ENCODE data around the gene TTC38.

The TTC38 gene

GRCh38 chr22:46329616-46330015 is 61.8 kb downstream of the TTC38 start:
- DNase-seq (ENCODE audit: low spot score) = no peak

GRCh38 chr22:46330426-46330825 is 62.6 kb downstream of the TTC38 start:
- no peak for DNase-seq (ENCODE audit: low spot score)

- DNase-seq (ENCODE audit: low spot score) = no peak
Measured at GRCh38 chr22:46331496-46331895, 63.7 kb downstream of the TTC38 start.

GRCh38 chr22:46335201-46336118 is 67.7 kb downstream of the TTC38 start, which contains the start of gene TRMU:
TRMU (plus strand) TSS chr22:46335714; CDS start chr22:46335765, 51 bp downstream.
- peak; percentile 87 for DNase-seq (ENCODE audit: low spot score)

GRCh38 chr22:46336119-46337078 is 68.6 kb downstream of the TTC38 start:
- no peak for DNase-seq (ENCODE audit: low spot score)

- DNase-seq (ENCODE audit: low spot score) = no peak
Measured at GRCh38 chr22:46337870-46338269, 70.1 kb downstream of the TTC38 start.

- DNase-seq (ENCODE audit: low spot score) = no peak
Measured at GRCh38 chr22:46338636-46339035, 70.8 kb downstream of the TTC38 start.

DNA sequence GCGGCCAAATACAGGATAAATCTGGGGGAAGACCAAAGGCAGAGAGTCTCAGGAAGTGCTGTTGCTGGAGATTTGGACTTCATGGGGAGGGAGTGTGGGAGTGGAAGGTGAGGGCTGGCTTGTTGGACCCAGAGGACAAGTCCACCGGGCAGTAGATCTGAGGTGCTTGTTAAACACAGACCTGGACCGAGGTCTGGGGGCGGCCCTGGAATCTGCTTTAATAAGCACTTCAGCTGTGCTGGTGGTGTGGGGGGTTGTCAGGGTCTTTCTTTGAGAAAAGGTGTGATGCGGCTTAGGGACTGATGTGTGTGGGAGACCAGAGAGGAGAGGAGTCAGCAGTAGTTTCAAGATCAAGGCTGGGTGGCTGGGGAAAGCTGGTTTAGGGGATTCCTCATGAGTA is 72.1 kb downstream of the TTC38 start:
- DNase-seq (ENCODE audit: low spot score) = no peak

DNA sequence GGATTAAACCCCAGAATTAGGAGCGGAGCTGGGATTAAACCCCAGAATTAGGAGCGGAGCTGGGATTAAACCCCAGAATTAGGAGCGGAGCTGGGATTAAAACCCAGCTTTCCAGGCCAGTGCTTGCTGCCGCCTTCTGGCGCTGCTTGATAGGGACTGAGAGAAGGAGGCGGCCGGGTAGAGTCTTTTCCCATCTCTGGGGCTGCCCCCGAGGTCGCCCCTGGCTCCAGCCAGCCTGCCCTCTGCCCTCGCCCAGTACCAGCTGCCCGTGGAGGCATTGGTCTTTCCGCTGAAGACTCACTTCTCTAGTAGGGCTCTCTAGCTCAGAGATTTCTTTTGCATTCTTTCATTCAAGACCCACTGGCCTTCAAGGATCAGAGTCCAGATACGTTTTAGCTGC is 72.9 kb downstream of the TTC38 start:
- no peak for DNase-seq (ENCODE audit: low spot score)

Measured in putamen (tissue), 1 donor.